Kidney (tissue), 22 donors: ENCODE results near the gene LRRC32. TPM values are rescaled to one million over a fixed set of nuclear protein-coding genes. Genes with fewer than 3 reads are reported as not detected.
A peak's percentile ranks its signal among the peaks of the same experiment; 100 is the strongest.

Source experiments
- DNase-seq, 5 donors: peaks; one replicate each; pipeline ENCODE4 v3.0.0-alpha.2; 2013 to 2020
- FAIRE-seq: peaks from 2 replicates; lab custom pipeline; 2012; peaks lifted over from hg19 to GRCh38; lab: Jason Lieb, UNC
- H3K27ac ChIP-seq, 2 donors: one replicate each; pipeline ENCODE4 v1.7.0; 2013; ENCODE audit warnings: low read depth in 2 of 2, low read length in 2 of 2, inconsistent platforms in 1 of 2
- H3K27me3 ChIP-seq: one replicate; pipeline ENCODE4 v1.7.1; 2013; ENCODE audit warnings: low read length, inconsistent platforms; ENCODE audit not compliant: control insufficient read depth, insufficient read depth
- H3K36me3 ChIP-seq, 3 donors: one replicate each; pipeline versions ENCODE4 v1.7.0 to v1.7.1; 2013; ENCODE audit warnings: low read length in 3 of 3, control low read depth in 1 of 3, inconsistent platforms in 1 of 3; ENCODE audit not compliant: insufficient read depth in 3 of 3, control insufficient read depth in 2 of 3
- H3K4me1 ChIP-seq, 3 donors: one replicate each; pipeline versions ENCODE4 v1.7.0 to v1.7.1; 2013; ENCODE audit warnings: low read length in 3 of 3, inconsistent platforms in 1 of 3, low read depth in 1 of 3; ENCODE audit not compliant: control insufficient read depth in 2 of 3, insufficient read depth in 2 of 3
- H3K4me3 ChIP-seq, 3 donors: one replicate each; pipeline versions ENCODE4 v1.7.0 to v1.8.1; 2013; ENCODE audit warnings: low read length in 3 of 3, control low read depth in 1 of 3, inconsistent platforms in 1 of 3
- H3K9ac ChIP-seq, 3 donors: one replicate each; pipeline versions ENCODE4 v1.7.0 to v1.7.1; 2013; ENCODE audit warnings: low read length in 3 of 3, control low read depth in 1 of 3, inconsistent platforms in 1 of 3
- H3K9me3 ChIP-seq, 3 donors: one replicate each; pipeline versions ENCODE4 v1.7.0 to v1.7.1; 2013; ENCODE audit warnings: low read length in 3 of 3, control low read depth in 1 of 3, inconsistent platforms in 1 of 3; ENCODE audit not compliant: control insufficient read depth in 2 of 3, insufficient read depth in 1 of 3
- CTCF ChIP-seq: IDR thresholded peaks from 3 replicates; pipeline ENCODE4 v1.5.1; 2012; ENCODE audit warnings: mild to moderate bottlenecking, moderate library complexity, borderline replicate concordance; ENCODE audit not compliant: insufficient read depth; ENCODE audit errors: extremely low read depth
- intact Hi-C: fragments of 100-400 bp; cut with DNase I; formaldehyde crosslinking; loops from one replicate; pipeline ENCODE4 v1.11.1; 2022
- long read RNA-seq, 10 donors: library from polyadenylated mRNA in 1 of 10; unstranded in 1 of 10; transcript quantifications; one replicate each; pipeline ENCODE4 v2.0.0 and lab custom pipeline, GENCODE V29; 2021 to 2026
- polyA plus RNA-seq: library from polyadenylated mRNA; stranded (reverse); fragments of 350-450 nt; fragmentation: Illumina TruSeq; extraction: RNeasy Lipid Tissue Mini Kit (QIAGEN cat#74804); gene quantifications from one replicate; pipeline ENCODE4 v1.2.3, GENCODE V29; 2014; ENCODE audit warnings: low read depth, low replicate concordance; ENCODE audit not compliant: insufficient read depth
- total RNA-seq: library from RNA; stranded (reverse); fragmentation: NEBNext Ultra II Directional; extraction: Animal tissue kit (Norgen Biotek cat#: 25700); gene quantifications from one replicate; pipeline ENCODE4 v1.2.1, GENCODE V29; 2021
- donor health status: control.
- donor health status: control.
- donor health status: control.
- donor health status: control.
- donor health status: control.
- donor health status: DM: yes; HTN: yes; CAD: no.
- donor health status: Normal renal cell carcinoma (clear cell type).

LRRC32 gene, protein sequence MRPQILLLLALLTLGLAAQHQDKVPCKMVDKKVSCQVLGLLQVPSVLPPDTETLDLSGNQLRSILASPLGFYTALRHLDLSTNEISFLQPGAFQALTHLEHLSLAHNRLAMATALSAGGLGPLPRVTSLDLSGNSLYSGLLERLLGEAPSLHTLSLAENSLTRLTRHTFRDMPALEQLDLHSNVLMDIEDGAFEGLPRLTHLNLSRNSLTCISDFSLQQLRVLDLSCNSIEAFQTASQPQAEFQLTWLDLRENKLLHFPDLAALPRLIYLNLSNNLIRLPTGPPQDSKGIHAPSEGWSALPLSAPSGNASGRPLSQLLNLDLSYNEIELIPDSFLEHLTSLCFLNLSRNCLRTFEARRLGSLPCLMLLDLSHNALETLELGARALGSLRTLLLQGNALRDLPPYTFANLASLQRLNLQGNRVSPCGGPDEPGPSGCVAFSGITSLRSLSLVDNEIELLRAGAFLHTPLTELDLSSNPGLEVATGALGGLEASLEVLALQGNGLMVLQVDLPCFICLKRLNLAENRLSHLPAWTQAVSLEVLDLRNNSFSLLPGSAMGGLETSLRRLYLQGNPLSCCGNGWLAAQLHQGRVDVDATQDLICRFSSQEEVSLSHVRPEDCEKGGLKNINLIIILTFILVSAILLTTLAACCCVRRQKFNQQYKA
- 136 TPM for total RNA-seq
- polyA plus RNA-seq: 105 TPM
- long read RNA-seq, donor 1, full-length matches to known transcripts: 15 of 15 reads
- long read RNA-seq, donor 1, partial matches to known transcripts: 0 of 15 reads
- long read RNA-seq, donor 1, other reads (novel, unspliced or antisense): 0 of 15 reads
- long read RNA-seq, donor 2, full-length matches to known transcripts: 13 of 13 reads
- long read RNA-seq, donor 2, partial matches to known transcripts: 0 of 13 reads
- long read RNA-seq, donor 2, other reads (novel, unspliced or antisense): 0 of 13 reads
- long read RNA-seq, donor 3, full-length matches to known transcripts: 4 of 4 reads
- long read RNA-seq, donor 3, partial matches to known transcripts: 0 of 4 reads
- long read RNA-seq, donor 3, other reads (novel, unspliced or antisense): 0 of 4 reads
- long read RNA-seq, donor 4, full-length matches to known transcripts: 9 of 21 reads
- long read RNA-seq, donor 4, partial matches to known transcripts: 12 of 21 reads
- long read RNA-seq, donor 4, other reads (novel, unspliced or antisense): 0 of 21 reads
- long read RNA-seq, donor 5: 0 reads
- long read RNA-seq, donor 6, full-length matches to known transcripts: 5 of 5 reads
- long read RNA-seq, donor 6, partial matches to known transcripts: 0 of 5 reads
- long read RNA-seq, donor 6, other reads (novel, unspliced or antisense): 0 of 5 reads
- long read RNA-seq, donor 7, full-length matches to known transcripts: 11 of 29 reads
- long read RNA-seq, donor 7, partial matches to known transcripts: 5 of 29 reads
- long read RNA-seq, donor 7, other reads (novel, unspliced or antisense): 13 of 29 reads
- long read RNA-seq, donor 8, full-length matches to known transcripts: 18 of 18 reads
- long read RNA-seq, donor 8, partial matches to known transcripts: 0 of 18 reads
- long read RNA-seq, donor 8, other reads (novel, unspliced or antisense): 0 of 18 reads
- long read RNA-seq, donor 9, full-length matches to known transcripts: 14 of 14 reads
- long read RNA-seq, donor 9, partial matches to known transcripts: 0 of 14 reads
- long read RNA-seq, donor 9, other reads (novel, unspliced or antisense): 0 of 14 reads
- long read RNA-seq, donor 10, full-length matches to known transcripts: 6 of 6 reads
- long read RNA-seq, donor 10, partial matches to known transcripts: 0 of 6 reads
- long read RNA-seq, donor 10, other reads (novel, unspliced or antisense): 0 of 6 reads

- H3K4me3 ChIP-seq: peak within 1 kb of the TSS; percentile 48 to 81 (median 71)
- TF ChIP-seq CTCF: peak; percentile 1
- H3K27ac ChIP-seq: peak within 1 kb of the TSS; percentile 81 to 87
- intact Hi-C loops: no loop called here
- H3K9ac ChIP-seq: peak within 1 kb of the TSS; percentile 6 to 83 (median 74)
- no peaks in the 10 kb centered on the region for H3K9me3 ChIP-seq
- FAIRE-seq (no peak), DNase-seq (peak; percentile 49 to 93 (median 73))
- peaks cover 0 to 14% (median 6%) of the 10 kb centered on the region in 3 donors for H3K4me1 ChIP-seq
- H3K27me3 ChIP-seq: no peaks in the 10 kb centered on the region
- no peaks in the 10 kb centered on the region for H3K36me3 ChIP-seq
Measured at GRCh38 chr11:76670485-76671236, at the start of gene LRRC32. TSS of gene LRRC32 (minus strand) at chr11:76670747. CDS start at chr11:76665954, 4,793 bp downstream.

GRCh38 chr11:76719686-76720085 is 49.1 kb upstream of the LRRC32 start:
- peaks cover 0 to 2% (median 0%) of the 10 kb centered on the region in 3 donors for H3K4me1 ChIP-seq
- H3K9me3 ChIP-seq: no peaks in the 10 kb centered on the region
- H3K27me3 ChIP-seq: no peaks in the 10 kb centered on the region
- H3K9ac ChIP-seq: no peak overlapping the region
- H3K4me3 ChIP-seq: no peak overlapping the region
- H3K27ac ChIP-seq: no peak overlapping the region
- intact Hi-C loops: no loop called here
- no peak for TF ChIP-seq CTCF
- no peak for DNase-seq
- FAIRE-seq: no peak
- no peaks in the 10 kb centered on the region for H3K36me3 ChIP-seq
